HepG2 (cell line): ENCODE results near the gene ZNF235.

Experiments
- REST ChIP-seq, 2 experiments: IDR thresholded peaks; 2 replicates each; pipeline ENCODE4 v1.6.1; 2011 to 2012; ENCODE audit warnings: low read length in 2 of 2, borderline replicate concordance in 1 of 2, low read depth in 1 of 2, mild to moderate bottlenecking in 1 of 2, moderate library complexity in 1 of 2
- SAP130 ChIP-seq: IDR thresholded peaks from 2 replicates; pipeline ENCODE4 v1.6.1; 2016; ENCODE audit warnings: low read depth
- ZSCAN12 ChIP-seq: sonication (generic); formaldehyde crosslinking; IDR thresholded peaks from 2 replicates; pipeline ENCODE4 v1.9.0; 2021; ENCODE audit warnings: mild to moderate bottlenecking, missing genetic modification reagents

GRCh38 chr19:44277331-44277730 is 27.5 kb downstream of the ZNF235 start:
- no peak for TF ChIP-seq REST (IDR thresholded peaks at IDR 0.05; ENCODE audit: borderline replicate concordance in 1 of 2, low read depth in 1 of 2, low read length in 2 of 2)
- no peak for TF ChIP-seq SAP130 (CRISPR knock-in tag)
- no peak for TF ChIP-seq ZSCAN12 (CRISPR knock-in tag)
